ENCODE results near the gene PAM. TPM values are rescaled to one million over a fixed set of nuclear protein-coding genes. Genes with fewer than 3 reads are reported as not detected.

Gene PAM
- total RNA-seq, 1 experiment from 2014 or later, result 131 TPM

DNA sequence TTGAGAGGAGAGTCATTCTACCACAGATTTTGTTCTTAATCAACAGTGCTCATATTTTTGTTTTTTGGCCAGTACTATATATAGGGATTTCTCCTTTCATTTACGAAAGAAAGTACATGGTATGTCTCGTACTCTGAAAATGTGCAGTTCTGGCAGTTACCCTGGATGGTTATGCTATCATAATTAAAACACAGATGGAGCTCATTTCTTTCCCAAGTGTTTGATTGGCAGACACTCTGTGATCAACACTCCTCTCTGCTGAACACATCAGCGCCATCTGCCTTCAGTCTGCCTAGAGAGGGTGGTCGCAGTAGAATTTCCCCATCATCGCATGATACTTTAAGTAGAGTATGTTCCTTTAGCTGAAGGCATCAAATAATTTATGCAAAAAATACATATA lies 64.5 kb downstream of the PAM start:
- in situ Hi-C loops (cut with HindIII; ENCODE audit: low pct_unique_long_range_greater_than_20kb, low sequenced_read_pairs), result no loop called here
- ATAC-seq (no peak), DNase-seq (ENCODE audit: low read depth, low spot score) (no peak)
- Histone ChIP-seq H3K4me1 (ENCODE audit: control insufficient read depth, insufficient read depth, low read length) (no peaks in the 10 kb centered on the region; the same call in 1 of the 2 replicates), H3K4me3 (ENCODE audit: low read depth in 2 of 2, low read length in 2 of 2) (no peak overlapping the region), H3K9me3 (ENCODE audit: control insufficient read depth, insufficient read depth, low read depth, low read length) (no peaks in the 10 kb centered on the region), H3K27ac (ENCODE audit: low read length) (no peak overlapping the region), H3K36me3 (ENCODE audit: control insufficient read depth, insufficient read depth, low read length) (no peaks in the 10 kb centered on the region), H3K27me3 (ENCODE audit: control insufficient read depth, insufficient read depth, low read length) (no peaks in the 10 kb centered on the region)
- TF ChIP-seq, protein P1, sequence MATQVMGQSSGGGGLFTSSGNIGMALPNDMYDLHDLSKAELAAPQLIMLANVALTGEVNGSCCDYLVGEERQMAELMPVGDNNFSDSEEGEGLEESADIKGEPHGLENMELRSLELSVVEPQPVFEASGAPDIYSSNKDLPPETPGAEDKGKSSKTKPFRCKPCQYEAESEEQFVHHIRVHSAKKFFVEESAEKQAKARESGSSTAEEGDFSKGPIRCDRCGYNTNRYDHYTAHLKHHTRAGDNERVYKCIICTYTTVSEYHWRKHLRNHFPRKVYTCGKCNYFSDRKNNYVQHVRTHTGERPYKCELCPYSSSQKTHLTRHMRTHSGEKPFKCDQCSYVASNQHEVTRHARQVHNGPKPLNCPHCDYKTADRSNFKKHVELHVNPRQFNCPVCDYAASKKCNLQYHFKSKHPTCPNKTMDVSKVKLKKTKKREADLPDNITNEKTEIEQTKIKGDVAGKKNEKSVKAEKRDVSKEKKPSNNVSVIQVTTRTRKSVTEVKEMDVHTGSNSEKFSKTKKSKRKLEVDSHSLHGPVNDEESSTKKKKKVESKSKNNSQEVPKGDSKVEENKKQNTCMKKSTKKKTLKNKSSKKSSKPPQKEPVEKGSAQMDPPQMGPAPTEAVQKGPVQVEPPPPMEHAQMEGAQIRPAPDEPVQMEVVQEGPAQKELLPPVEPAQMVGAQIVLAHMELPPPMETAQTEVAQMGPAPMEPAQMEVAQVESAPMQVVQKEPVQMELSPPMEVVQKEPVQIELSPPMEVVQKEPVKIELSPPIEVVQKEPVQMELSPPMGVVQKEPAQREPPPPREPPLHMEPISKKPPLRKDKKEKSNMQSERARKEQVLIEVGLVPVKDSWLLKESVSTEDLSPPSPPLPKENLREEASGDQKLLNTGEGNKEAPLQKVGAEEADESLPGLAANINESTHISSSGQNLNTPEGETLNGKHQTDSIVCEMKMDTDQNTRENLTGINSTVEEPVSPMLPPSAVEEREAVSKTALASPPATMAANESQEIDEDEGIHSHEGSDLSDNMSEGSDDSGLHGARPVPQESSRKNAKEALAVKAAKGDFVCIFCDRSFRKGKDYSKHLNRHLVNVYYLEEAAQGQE (IDR thresholded peaks at IDR 0.05; ENCODE audit: insufficient read depth in 1 of 2, low read depth in 2 of 2, low read length in 1 of 2), result no peak
- TF ChIP-seq TCF7L2 (IDR thresholded peaks at IDR 0.05; ENCODE audit: low read depth, low read length), result no peak
- TF ChIP-seq POLR2AphosphoS5 (IDR thresholded peaks at IDR 0.05; ENCODE audit: low read depth, low read length), result no peak
- TF ChIP-seq, protein P2, sequence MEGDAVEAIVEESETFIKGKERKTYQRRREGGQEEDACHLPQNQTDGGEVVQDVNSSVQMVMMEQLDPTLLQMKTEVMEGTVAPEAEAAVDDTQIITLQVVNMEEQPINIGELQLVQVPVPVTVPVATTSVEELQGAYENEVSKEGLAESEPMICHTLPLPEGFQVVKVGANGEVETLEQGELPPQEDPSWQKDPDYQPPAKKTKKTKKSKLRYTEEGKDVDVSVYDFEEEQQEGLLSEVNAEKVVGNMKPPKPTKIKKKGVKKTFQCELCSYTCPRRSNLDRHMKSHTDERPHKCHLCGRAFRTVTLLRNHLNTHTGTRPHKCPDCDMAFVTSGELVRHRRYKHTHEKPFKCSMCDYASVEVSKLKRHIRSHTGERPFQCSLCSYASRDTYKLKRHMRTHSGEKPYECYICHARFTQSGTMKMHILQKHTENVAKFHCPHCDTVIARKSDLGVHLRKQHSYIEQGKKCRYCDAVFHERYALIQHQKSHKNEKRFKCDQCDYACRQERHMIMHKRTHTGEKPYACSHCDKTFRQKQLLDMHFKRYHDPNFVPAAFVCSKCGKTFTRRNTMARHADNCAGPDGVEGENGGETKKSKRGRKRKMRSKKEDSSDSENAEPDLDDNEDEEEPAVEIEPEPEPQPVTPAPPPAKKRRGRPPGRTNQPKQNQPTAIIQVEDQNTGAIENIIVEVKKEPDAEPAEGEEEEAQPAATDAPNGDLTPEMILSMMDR (IDR thresholded peaks at IDR 0.05), result peak; percentile 17
- TF ChIP-seq SIN3A (IDR thresholded peaks at IDR 0.05; ENCODE audit: borderline replicate concordance, insufficient read depth, low read depth, low read length), result no peak
- POLR2A ChIA-PET, result no interaction called here
- CTCF ChIA-PET, result no interaction called here
- BruUV-seq (replicated peaks), result no TSS peak
- intact Hi-C loops (cut with micrococcal nuclease; ENCODE audit: unreplicated experiment), result loop anchor here (10.0 kb wide), 1 partner anchor 1365 kb away; no protein-coding TSS in a partner anchor

DNA sequence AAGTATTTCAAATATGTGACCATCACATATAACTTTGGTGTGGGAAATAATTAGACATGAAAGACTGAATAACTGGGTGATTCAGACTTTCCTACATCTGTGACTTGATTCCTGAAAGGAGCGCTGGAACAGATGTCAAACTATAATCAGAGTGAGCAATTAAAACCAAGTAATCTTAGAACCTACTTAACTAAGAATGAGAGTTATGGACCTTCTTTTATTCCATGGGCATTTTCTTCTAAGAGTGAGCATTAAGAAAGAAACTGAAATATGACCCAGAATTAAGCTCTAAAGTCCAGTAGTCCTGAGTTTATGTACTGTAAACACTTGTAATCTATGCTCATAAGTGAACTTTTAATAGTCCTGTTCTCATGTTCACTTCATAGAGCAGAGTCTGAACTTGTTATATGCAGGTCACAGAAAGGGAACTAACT lies 68.4 kb downstream of the PAM start:
- in situ Hi-C loops (cut with HindIII; ENCODE audit: low pct_unique_long_range_greater_than_20kb, low sequenced_read_pairs) (no loop called here), intact Hi-C loops (cut with micrococcal nuclease; ENCODE audit: unreplicated experiment) (loop anchor here (10.0 kb wide), 1 partner anchor 1361 kb away; no protein-coding TSS in a partner anchor)
- no peak for DNase-seq (ENCODE audit: low read depth, low spot score)
- H3K4me1 ChIP-seq (ENCODE audit: control insufficient read depth, insufficient read depth, low read length), result no peaks in the 10 kb centered on the region
- TF ChIP-seq, protein P2 (IDR thresholded peaks at IDR 0.05), result no peak
- TF ChIP-seq TCF7L2 (IDR thresholded peaks at IDR 0.05; ENCODE audit: low read depth, low read length) (no peak), POLR2AphosphoS5 (IDR thresholded peaks at IDR 0.05; ENCODE audit: low read depth, low read length) (no peak), SIN3A (IDR thresholded peaks at IDR 0.05; ENCODE audit: borderline replicate concordance, insufficient read depth, low read depth, low read length) (no peak)
- TF ChIP-seq, protein P1 (IDR thresholded peaks at IDR 0.05; ENCODE audit: insufficient read depth in 1 of 2, low read depth in 2 of 2, low read length in 1 of 2), result no peak
- H3K27me3 ChIP-seq (ENCODE audit: control insufficient read depth, insufficient read depth, low read length), result no peaks in the 10 kb centered on the region
- POLR2A ChIA-PET, result no interaction called here
- no peak for ATAC-seq
- H3K4me3 ChIP-seq (ENCODE audit: low read depth in 2 of 2, low read length in 2 of 2), result no peak overlapping the region
- H3K9me3 ChIP-seq (ENCODE audit: control insufficient read depth, insufficient read depth, low read depth, low read length), result no peaks in the 10 kb centered on the region
- BruUV-seq (replicated peaks), result no TSS peak
- H3K27ac ChIP-seq (ENCODE audit: low read length), result no peak overlapping the region
- CTCF ChIA-PET, result no interaction called here
- H3K36me3 ChIP-seq (ENCODE audit: control insufficient read depth, insufficient read depth, low read length), result no peaks in the 10 kb centered on the region

Measured in Panc1 (cell line).